Esophagus squamous epithelium (tissue), 5 donors: ENCODE data around the gene CXCL14. TPM values are rescaled to one million over a fixed set of nuclear protein-coding genes. Genes with fewer than 3 reads are reported as not detected.

Experiments used
- DNase-seq: peaks from one replicate; lab custom pipeline; 2025; lab: John Stamatoyannopoulos, UW
- H3K27ac ChIP-seq, 4 donors: fragments of 200-600 bp; sonication (generic); one replicate each; pipeline ENCODE4 v1.5.1; 2016 to 2019; ENCODE audit warnings: mild to moderate bottlenecking in 1 of 4
- H3K27me3 ChIP-seq, 4 donors: fragments of 200-600 bp; sonication (generic); 1 replicate in 3 of 4; 2 replicates in 1 of 4; pipeline versions ENCODE4 v1.5.1 to v1.6.0; 2017 to 2021; ENCODE audit warnings: antibody characterized with exemption in 1 of 4
- H3K36me3 ChIP-seq, 3 donors: fragments of 200-600 bp; sonication (generic); one replicate each; pipeline ENCODE4 v1.5.1; 2016 to 2019
- H3K4me1 ChIP-seq, 3 donors: fragments of 200-600 bp; sonication (generic); one replicate each; pipeline ENCODE4 v1.5.1; 2017 to 2019
- H3K4me3 ChIP-seq, 4 donors: fragments of 200-600 bp; sonication (generic); 1 replicate in 3 of 4; 2 replicates in 1 of 4; pipeline ENCODE4 v1.5.1; 2016 to 2019; ENCODE audit warnings: mild to moderate bottlenecking in 2 of 4, moderate library complexity in 1 of 4
- H3K9me3 ChIP-seq, 3 donors: fragments of 200-600 bp; sonication (generic); one replicate each; pipeline ENCODE4 v1.5.1; 2016 to 2019
- POLR2A ChIP-seq, 4 donors: fragments of 450-650 bp; IDR thresholded peaks; one replicate each; pipeline ENCODE4 v1.6.1; 2017; ENCODE audit warnings: antibody characterized with exemption in 4 of 4, mild to moderate bottlenecking in 4 of 4, moderate library complexity in 3 of 4
- WGBS, 2 donors: methylation state at CpG; one replicate each; pipeline ENCODE4 v1.1.5; 2018; 5-methylcytosine and 5-hydroxymethylcytosine counted together
- intact Hi-C: fragments of 100-400 bp; cut with DNase I; formaldehyde crosslinking; loops from one replicate; pipeline ENCODE4 v1.15.0; 2022
- total RNA-seq, 4 donors: library from RNA; depleted of rRNA; stranded (reverse); fragments of >200 nt; gene quantifications; one replicate each; pipeline ENCODE4 v1.1.0, GENCODE V29; 2016
- TF ChIP-seq, protein P1 (sequence below), 6 experiments: fragments of 450-650 bp in 4 of 6; fragments of 200-600 bp in 2 of 6; sonication (generic) in 2 of 6; IDR thresholded peaks; one replicate each; pipeline ENCODE4 v1.5.1; 2016 to 2019; ENCODE audit warnings: antibody characterized with exemption in 6 of 6, mild to moderate bottlenecking in 4 of 6, moderate library complexity in 4 of 6
- donor health status: DM: yes; HTN: yes; CAD: no.

The CXCL14 gene
- total RNA-seq, 4 donors from 2014 or later: 23.1 to 160 (median 95.4) TPM

DNA sequence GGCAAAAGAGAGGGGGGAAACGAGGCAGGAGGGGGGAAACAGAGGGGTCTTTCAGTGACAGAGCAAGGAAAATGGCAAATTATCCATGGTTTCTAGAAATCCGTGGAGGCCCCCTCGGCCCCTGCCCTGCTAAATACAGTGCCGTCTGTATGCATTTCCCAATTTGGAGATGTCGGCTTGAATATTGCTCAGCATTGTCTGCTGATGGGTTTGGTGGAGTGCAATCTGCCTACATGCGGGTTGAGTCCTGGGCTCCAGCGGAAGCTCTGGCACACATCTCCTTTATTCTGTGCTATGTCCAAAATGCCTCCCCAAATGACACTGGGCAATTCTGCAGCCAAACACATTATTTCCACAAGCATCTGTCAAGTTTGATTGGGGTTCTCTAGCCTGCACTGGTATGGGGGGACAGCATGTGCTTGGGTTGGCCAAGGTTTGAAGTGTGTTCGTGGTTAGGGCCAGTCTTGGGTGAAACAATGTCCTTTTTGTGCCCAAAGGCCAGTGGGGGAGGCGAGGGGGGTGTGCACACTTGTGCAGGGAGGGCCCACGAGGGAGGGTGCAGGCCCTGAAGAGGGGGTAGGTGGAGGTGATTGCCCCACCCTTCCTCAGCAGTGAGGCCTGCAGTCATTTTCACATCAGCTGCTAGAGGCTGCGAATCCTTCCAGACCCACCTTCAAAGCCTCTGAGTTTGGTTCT, 36.8 kb downstream of the CXCL14 start:
- DNase-seq: no peak
- peaks cover 3 to 98% (median 9%) of the 10 kb centered on the region in 4 donors for H3K27me3 ChIP-seq
- intact Hi-C loops: no loop called here
- H3K9me3 ChIP-seq: no peaks in the 10 kb centered on the region
- WGBS, 2 donors: 57 to 72% methylated on average over 4 to 9 of the region's 11 CpGs
- no peak overlapping the region for H3K27ac ChIP-seq
- H3K4me1 ChIP-seq: peaks cover 13 to 32% (median 15%) of the 10 kb centered on the region in 3 donors
- no peaks in the 10 kb centered on the region for H3K36me3 ChIP-seq
- no peak overlapping the region for H3K4me3 ChIP-seq
- TF ChIP-seq POLR2A (IDR thresholded peaks at IDR 0.05): no peak
- TF ChIP-seq, protein P1, sequence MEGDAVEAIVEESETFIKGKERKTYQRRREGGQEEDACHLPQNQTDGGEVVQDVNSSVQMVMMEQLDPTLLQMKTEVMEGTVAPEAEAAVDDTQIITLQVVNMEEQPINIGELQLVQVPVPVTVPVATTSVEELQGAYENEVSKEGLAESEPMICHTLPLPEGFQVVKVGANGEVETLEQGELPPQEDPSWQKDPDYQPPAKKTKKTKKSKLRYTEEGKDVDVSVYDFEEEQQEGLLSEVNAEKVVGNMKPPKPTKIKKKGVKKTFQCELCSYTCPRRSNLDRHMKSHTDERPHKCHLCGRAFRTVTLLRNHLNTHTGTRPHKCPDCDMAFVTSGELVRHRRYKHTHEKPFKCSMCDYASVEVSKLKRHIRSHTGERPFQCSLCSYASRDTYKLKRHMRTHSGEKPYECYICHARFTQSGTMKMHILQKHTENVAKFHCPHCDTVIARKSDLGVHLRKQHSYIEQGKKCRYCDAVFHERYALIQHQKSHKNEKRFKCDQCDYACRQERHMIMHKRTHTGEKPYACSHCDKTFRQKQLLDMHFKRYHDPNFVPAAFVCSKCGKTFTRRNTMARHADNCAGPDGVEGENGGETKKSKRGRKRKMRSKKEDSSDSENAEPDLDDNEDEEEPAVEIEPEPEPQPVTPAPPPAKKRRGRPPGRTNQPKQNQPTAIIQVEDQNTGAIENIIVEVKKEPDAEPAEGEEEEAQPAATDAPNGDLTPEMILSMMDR (IDR thresholded peaks at IDR 0.05): no peak

DNA sequence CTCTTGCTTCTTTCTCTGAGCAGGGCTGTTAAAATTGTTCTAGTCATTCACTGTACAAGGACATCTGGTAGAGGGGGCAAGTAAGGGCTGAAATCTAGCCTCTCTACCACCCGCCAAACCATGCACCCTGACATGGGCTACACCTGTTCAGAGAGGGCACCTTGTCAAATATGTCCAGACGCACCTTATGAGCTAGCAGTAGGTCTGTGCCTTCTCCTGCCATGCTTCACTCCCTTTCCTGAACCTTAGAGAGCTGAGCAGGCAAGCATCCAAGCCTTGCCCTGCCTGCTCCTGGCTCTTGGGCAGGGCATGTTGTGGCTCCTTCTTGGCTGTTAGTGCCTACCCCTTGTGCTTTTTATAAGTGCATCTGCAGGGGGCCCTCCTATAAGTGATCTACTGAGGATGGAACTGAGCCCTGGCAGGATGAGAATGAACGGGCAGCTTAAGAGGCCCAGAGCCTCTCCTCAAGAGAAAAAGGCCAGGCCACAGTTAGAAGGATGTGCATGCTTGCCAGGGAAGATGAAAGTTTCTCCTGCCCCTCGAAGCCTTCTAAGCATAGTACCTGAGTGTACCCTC, 39.3 kb downstream of the CXCL14 start:
- no peaks in the 10 kb centered on the region for H3K9me3 ChIP-seq
- intact Hi-C loops: no loop called here
- 37 to 66% methylated on average over 2 to 4 of the region's 4 CpGs for WGBS, 2 donors
- H3K4me3 ChIP-seq: no peak overlapping the region
- TF ChIP-seq, protein P1 (IDR thresholded peaks at IDR 0.05): no peak
- no peak for TF ChIP-seq POLR2A (IDR thresholded peaks at IDR 0.05)
- H3K27me3 ChIP-seq: peaks cover 12 to 98% (median 20%) of the 10 kb centered on the region in 4 donors
- peaks cover 24 to 44% (median 26%) of the 10 kb centered on the region in 3 donors for H3K4me1 ChIP-seq
- no peak overlapping the region for H3K27ac ChIP-seq
- no peaks in the 10 kb centered on the region for H3K36me3 ChIP-seq
- no peak for DNase-seq

DNA sequence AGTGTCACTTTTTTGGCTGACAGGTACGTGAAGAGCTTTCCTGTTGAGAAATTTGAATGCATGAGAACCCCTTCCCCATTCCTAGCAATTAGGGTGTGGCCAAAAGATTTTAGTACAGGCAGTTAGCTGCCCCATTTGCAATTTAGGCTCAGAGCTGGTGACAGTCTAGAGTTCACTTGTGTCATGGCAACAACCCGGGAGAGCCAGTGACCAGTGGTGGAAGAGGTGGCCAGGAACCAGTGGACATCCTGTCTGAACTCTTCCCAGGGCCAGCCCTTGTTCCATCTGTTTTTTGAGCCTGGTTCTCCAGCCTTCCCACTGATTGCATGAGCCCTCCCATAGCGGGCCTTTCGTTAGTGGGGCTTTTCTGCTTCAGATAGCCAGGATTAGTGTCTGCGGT, 40.5 kb downstream of the CXCL14 start:
- Histone ChIP-seq H3K4me1 (peaks cover 12 to 31% (median 15%) of the 10 kb centered on the region in 3 donors), H3K36me3 (no peaks in the 10 kb centered on the region), H3K27ac (no peak overlapping the region), H3K4me3 (no peak overlapping the region), H3K9me3 (no peaks in the 10 kb centered on the region), H3K27me3 (peaks cover 11 to 98% (median 16%) of the 10 kb centered on the region in 4 donors)
- intact Hi-C loops: no loop called here
- no peak for TF ChIP-seq POLR2A (IDR thresholded peaks at IDR 0.05)
- TF ChIP-seq, protein P1 (IDR thresholded peaks at IDR 0.05): no peak
- WGBS, 2 donors: 94 to 96% methylated on average over 4 to 5 of the region's 5 CpGs
- DNase-seq: no peak

DNA sequence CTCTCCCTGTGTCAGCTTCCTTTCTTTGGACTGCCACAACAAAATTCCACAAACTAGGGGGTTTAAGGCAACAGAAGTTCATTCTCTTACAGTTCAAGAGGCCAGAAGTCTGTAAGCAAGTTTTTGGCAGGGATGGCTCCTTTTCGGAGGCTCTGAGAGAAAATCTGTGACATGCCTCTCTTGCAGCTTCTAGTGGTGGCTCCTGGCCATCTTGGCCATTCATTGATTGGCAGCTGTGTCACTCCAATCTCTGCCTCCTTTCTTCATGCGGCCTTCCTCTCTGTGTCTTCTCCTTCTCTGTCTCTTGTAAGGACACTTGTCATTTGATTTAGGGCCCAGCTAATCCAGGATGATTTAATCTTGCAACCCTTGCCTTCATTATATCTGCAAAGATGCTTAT, 41.0 kb downstream of the CXCL14 start:
- Histone ChIP-seq H3K27ac (no peak overlapping the region), H3K9me3 (no peaks in the 10 kb centered on the region), H3K4me1 (peaks cover 12 to 27% (median 12%) of the 10 kb centered on the region in 3 donors), H3K36me3 (no peaks in the 10 kb centered on the region), H3K27me3 (peaks cover 11 to 100% (median 16%) of the 10 kb centered on the region in 4 donors), H3K4me3 (no peak overlapping the region)
- TF ChIP-seq, protein P1 (IDR thresholded peaks at IDR 0.05): no peak
- no peak for TF ChIP-seq POLR2A (IDR thresholded peaks at IDR 0.05)
- no peak for DNase-seq
- intact Hi-C loops: no loop called here
- 71 to 83% methylated on average over 2 of the region's 2 CpGs for WGBS, 2 donors

DNA sequence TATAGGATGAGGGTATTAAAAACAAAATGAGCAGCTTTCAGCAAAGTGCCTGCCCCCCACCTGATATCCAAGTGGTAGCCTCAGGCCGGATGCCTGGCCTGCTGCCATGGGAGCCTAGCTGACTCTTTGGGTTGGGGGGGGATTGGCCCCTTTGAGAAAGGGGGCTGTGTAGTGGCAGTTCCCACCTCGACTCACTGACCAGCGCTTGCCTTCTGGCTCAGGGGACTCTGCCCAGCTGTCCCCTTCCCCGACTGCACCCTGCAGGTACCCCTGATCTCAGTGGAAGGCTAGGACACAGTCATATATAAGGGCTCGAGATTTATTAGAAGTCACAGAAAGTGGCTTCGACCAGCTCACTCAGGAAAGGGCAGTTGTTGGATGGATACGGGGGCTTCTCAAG, 41.5 kb downstream of the CXCL14 start:
- WGBS, 2 donors: 63 to 87% methylated on average over 2 to 4 of the region's 7 CpGs
- DNase-seq: no peak

More for the DNA sequence above, 41.5 kb downstream of the CXCL14 start:
- H3K36me3 ChIP-seq: no peaks in the 10 kb centered on the region
- H3K9me3 ChIP-seq: no peaks in the 10 kb centered on the region
- TF ChIP-seq POLR2A (IDR thresholded peaks at IDR 0.05): no peak
- TF ChIP-seq, protein P1 (IDR thresholded peaks at IDR 0.05): no peak
- no peak overlapping the region for H3K4me3 ChIP-seq
- H3K4me1 ChIP-seq: peaks cover 12 to 27% (median 12%) of the 10 kb centered on the region in 3 donors
- peaks cover 11 to 100% (median 15%) of the 10 kb centered on the region in 4 donors for H3K27me3 ChIP-seq
- intact Hi-C loops: no loop called here
- no peak overlapping the region for H3K27ac ChIP-seq
